Keratinocyte (primary cell): ENCODE results near the gene ATP6V0E1. TPM values are rescaled to one million over a fixed set of nuclear protein-coding genes. Genes with fewer than 3 reads are reported as not detected.

Experiments
- DNase-seq: peaks from one replicate; pipeline ENCODE4 v3.0.0-alpha.2; 2011; ENCODE audit warnings: low read depth, missing footprints, low spot score
- FAIRE-seq: peaks from 2 replicates; lab custom pipeline; 2011; peaks lifted over from hg19 to GRCh38; lab: Jason Lieb, UNC
- H2AFZ ChIP-seq: 2 replicates; pipeline ENCODE4 v1.6.0; 2012; ENCODE audit warnings: low read length, control low read depth, inconsistent platforms; ENCODE audit not compliant: control insufficient read depth
- H3K27ac ChIP-seq: 2 replicates; pipeline ENCODE4 v1.5.1; 2011; ENCODE audit warnings: low read length; ENCODE audit not compliant: control insufficient read depth, insufficient read depth
- H3K27me3 ChIP-seq: 3 replicates; pipeline ENCODE4 v1.6.0; 2011; ENCODE audit warnings: low read length; ENCODE audit not compliant: control insufficient read depth, insufficient read depth; ENCODE audit errors: extremely low read depth
- H3K36me3 ChIP-seq, 2 experiments: 2 replicates in 1 of 2; 3 replicates in 1 of 2; pipeline ENCODE4 v1.5.1; 2011; ENCODE audit warnings: low read length in 2 of 2, mild to moderate bottlenecking in 1 of 2; ENCODE audit not compliant: control insufficient read depth in 2 of 2, insufficient read depth in 2 of 2; ENCODE audit errors: extremely low read depth in 1 of 2
- H3K4me1 ChIP-seq: 3 replicates; pipeline ENCODE4 v1.5.1; 2011; ENCODE audit warnings: low read length; ENCODE audit not compliant: control insufficient read depth, insufficient read depth; ENCODE audit errors: extremely low read depth
- H3K4me2 ChIP-seq: 3 replicates; pipeline ENCODE4 v1.6.0; 2011; ENCODE audit warnings: low read depth, low read length; ENCODE audit not compliant: control insufficient read depth, insufficient read depth; ENCODE audit errors: extremely low read depth
- H3K4me3 ChIP-seq, 3 experiments: fragments of 200-600 bp in 1 of 3; sonication (generic) in 1 of 3; 2 replicates in 2 of 3; 3 replicates in 1 of 3; pipeline ENCODE4 v1.5.1; 2011 to 2016; ENCODE audit warnings: low read length in 3 of 3, mild to moderate bottlenecking in 3 of 3, control low read depth in 2 of 3, inconsistent platforms in 1 of 3, low read depth in 1 of 3, mixed read lengths in 1 of 3, mixed run types in 1 of 3, moderate library complexity in 1 of 3; ENCODE audit not compliant: control insufficient read depth in 2 of 3, insufficient read depth in 2 of 3; ENCODE audit errors: extremely low read depth in 1 of 3
- H3K79me2 ChIP-seq: 2 replicates; pipeline ENCODE4 v1.6.0; 2012; ENCODE audit warnings: low read length; ENCODE audit not compliant: control insufficient read depth, insufficient read depth
- H3K9ac ChIP-seq: 3 replicates; pipeline ENCODE4 v1.6.0; 2011; ENCODE audit warnings: low read length; ENCODE audit not compliant: control insufficient read depth, insufficient read depth; ENCODE audit errors: extremely low read depth
- H3K9me1 ChIP-seq: 3 replicates; pipeline ENCODE4 v1.6.0; 2011; ENCODE audit warnings: low read length; ENCODE audit not compliant: control insufficient read depth, insufficient read depth; ENCODE audit errors: extremely low read depth
- H3K9me3 ChIP-seq: 2 replicates; pipeline ENCODE4 v1.5.1; 2012; ENCODE audit warnings: low read depth, low read length; ENCODE audit not compliant: control insufficient read depth
- H4K20me1 ChIP-seq: 3 replicates; pipeline ENCODE4 v1.6.0; 2011; ENCODE audit warnings: low read length; ENCODE audit not compliant: control insufficient read depth, insufficient read depth; ENCODE audit errors: extremely low read depth
- EZH2 ChIP-seq: IDR thresholded peaks from one replicate; pipeline ENCODE4 v1.6.1; 2012; ENCODE audit warnings: inconsistent platforms, mild to moderate bottlenecking, low read length, moderate library complexity
- dilution Hi-C: fragments of 300-500 bp; cut with MboI; formaldehyde crosslinking; loops from one replicate; pipeline ENCODE4 v1.7.0; 2020; ENCODE audit warnings: low sequenced_read_pairs; ENCODE audit not compliant: extremely low pct_ligation_motif_present
- polyA plus RNA-seq, 5 experiments: library from polyadenylated mRNA; depleted of rRNA in 3 of 5; stranded (reverse) in 3 of 5; stranded (forward) in 1 of 5; unstranded in 1 of 5; fragments of >200 nt; gene quantifications; 1 replicate in 1 of 5; 2 replicates in 3 of 5; 3 replicates in 1 of 5; pipeline versions ENCODE4 v1.2.1 to v1.2.3, GENCODE V29; 2011 to 2012; ENCODE audit warnings: missing spikeins in 2 of 5, low read depth in 1 of 5, low replicate concordance in 1 of 5
- TF ChIP-seq, protein P1 (sequence below), 3 experiments: IDR thresholded peaks in 1 of 3; conservative IDR thresholded peaks in 1 of 3; optimal IDR thresholded peaks in 1 of 3; 2 replicates in 2 of 3; 3 replicates in 1 of 3; pipeline versions ENCODE3 to v1.5.1; 2011; ENCODE audit warnings: low read length in 3 of 3, mild to moderate bottlenecking in 3 of 3, moderate library complexity in 2 of 3, control low read depth in 1 of 3, inconsistent platforms in 1 of 3; ENCODE audit not compliant: insufficient read depth in 2 of 3; ENCODE audit errors: extremely low read depth in 1 of 3

Gene ATP6V0E1
- polyA plus RNA-seq, 1 donor (not counting 4 experiments of a cell fraction or from before 2014, with no cell fraction given) = 533 TPM

DNA sequence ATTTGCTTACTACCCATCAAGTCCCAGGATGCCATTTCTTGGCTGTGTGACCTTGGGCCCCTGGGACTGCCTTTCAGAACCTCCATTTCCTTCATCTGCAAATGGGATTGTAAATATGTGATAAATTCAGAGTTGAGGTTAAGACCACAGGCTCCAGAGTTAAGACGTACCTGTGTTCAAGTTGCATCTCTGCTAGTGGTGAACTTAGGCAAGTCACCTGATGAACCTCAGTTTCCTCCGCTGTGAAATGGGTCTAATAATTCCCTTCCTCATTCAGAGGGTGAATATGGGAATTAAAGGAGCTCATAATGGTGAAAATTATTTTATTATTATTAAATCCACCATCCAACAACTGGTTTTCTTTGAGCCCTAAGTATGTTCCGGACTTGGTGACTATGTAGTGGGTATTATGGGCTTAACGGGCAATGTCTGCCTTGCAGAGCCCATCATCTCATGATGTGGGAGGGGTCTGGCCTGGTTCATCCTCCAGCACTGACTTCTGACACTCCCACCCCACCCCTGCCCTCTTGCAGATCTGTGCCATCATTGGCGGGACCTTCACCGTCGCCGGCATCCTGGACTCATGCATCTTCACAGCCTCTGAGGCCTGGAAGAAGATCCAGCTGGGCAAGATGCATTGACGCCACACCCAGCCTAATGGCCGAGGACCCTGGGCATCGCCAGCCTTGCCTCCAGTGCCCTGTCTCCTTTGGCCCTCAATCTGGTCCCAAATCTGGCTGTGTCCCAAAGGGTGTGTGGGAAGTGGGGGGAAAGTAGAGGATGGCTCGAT is 33.2 kb upstream of the ATP6V0E1 start:
- no peak overlapping the region for H2AFZ ChIP-seq
- H4K20me1 ChIP-seq = no peaks in the 10 kb centered on the region
- H3K79me2 ChIP-seq = no peaks in the 10 kb centered on the region
- H3K4me1 ChIP-seq = peaks cover 32% of the 10 kb centered on the region
- no peak overlapping the region for H3K4me2 ChIP-seq
- peaks cover 0 to 4% of the 10 kb centered on the region in 2 experiments for H3K36me3 ChIP-seq
- dilution Hi-C loops = no loop called here
- FAIRE-seq (no peak), DNase-seq (no peak)
- H3K27ac ChIP-seq = no peak overlapping the region
- TF ChIP-seq, protein P1, sequence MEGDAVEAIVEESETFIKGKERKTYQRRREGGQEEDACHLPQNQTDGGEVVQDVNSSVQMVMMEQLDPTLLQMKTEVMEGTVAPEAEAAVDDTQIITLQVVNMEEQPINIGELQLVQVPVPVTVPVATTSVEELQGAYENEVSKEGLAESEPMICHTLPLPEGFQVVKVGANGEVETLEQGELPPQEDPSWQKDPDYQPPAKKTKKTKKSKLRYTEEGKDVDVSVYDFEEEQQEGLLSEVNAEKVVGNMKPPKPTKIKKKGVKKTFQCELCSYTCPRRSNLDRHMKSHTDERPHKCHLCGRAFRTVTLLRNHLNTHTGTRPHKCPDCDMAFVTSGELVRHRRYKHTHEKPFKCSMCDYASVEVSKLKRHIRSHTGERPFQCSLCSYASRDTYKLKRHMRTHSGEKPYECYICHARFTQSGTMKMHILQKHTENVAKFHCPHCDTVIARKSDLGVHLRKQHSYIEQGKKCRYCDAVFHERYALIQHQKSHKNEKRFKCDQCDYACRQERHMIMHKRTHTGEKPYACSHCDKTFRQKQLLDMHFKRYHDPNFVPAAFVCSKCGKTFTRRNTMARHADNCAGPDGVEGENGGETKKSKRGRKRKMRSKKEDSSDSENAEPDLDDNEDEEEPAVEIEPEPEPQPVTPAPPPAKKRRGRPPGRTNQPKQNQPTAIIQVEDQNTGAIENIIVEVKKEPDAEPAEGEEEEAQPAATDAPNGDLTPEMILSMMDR (optimal IDR thresholded peaks at IDR 0.05 in 1 of 3, IDR thresholded peaks at IDR 0.05 in 1 of 3, conservative IDR thresholded peaks at IDR 0.05 in 1 of 3; ENCODE audit: extremely low read depth in 1 of 3, insufficient read depth in 2 of 3, low read length in 3 of 3) = no peak
- TF ChIP-seq EZH2 = no peak
- H3K27me3 ChIP-seq = no peaks in the 10 kb centered on the region
- no peaks in the 10 kb centered on the region for H3K9me3 ChIP-seq
- no peaks in the 10 kb centered on the region for H3K9me1 ChIP-seq
- no peak overlapping the region for H3K4me3 ChIP-seq
- no peak overlapping the region for H3K9ac ChIP-seq

DNA sequence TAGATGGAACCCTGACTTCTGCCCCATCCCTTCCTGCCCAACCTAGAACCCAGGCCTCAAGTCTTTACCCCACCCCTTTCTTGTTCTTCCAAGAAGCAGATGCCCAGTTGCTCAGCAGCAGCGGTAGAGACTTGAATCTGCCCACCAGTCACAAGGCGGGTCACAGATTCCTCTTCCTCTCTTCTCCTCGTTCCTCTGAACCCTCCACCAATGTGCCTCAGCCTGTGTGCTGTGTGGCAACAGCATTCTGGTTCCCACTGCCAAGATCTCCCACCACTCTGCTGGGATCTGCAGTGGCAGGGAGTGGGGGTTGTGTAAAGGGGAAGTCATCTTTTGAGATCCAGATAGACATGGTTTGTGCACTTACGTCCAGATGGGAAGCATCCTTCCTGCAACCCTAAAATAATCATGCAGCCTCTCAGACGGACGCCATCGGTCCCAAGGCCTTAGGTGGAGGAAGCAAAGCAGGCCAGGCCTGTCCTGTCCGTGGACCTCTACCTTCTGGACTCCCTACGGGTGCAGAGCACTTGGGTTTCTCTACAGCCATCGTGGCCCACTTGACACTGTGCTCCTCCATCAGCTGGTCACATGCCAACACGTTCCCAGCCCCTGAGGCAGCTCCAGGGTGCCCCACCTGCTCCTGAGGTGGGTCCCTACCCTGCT is 32.1 kb upstream of the ATP6V0E1 start:
- Histone ChIP-seq H3K27ac (no peak overlapping the region), H3K79me2 (no peaks in the 10 kb centered on the region), H3K4me1 (peaks cover 41% of the 10 kb centered on the region), H4K20me1 (no peaks in the 10 kb centered on the region), H2AFZ (no peak overlapping the region), H3K9me3 (no peaks in the 10 kb centered on the region), H3K4me3 (no peak overlapping the region), H3K36me3 (peaks cover 0 to 4% of the 10 kb centered on the region in 2 experiments), H3K9me1 (no peaks in the 10 kb centered on the region), H3K4me2 (no peak overlapping the region), H3K27me3 (no peaks in the 10 kb centered on the region), H3K9ac (no peak overlapping the region)
- TF ChIP-seq EZH2 = no peak
- TF ChIP-seq, protein P1 (optimal IDR thresholded peaks at IDR 0.05 in 1 of 3, IDR thresholded peaks at IDR 0.05 in 1 of 3, conservative IDR thresholded peaks at IDR 0.05 in 1 of 3; ENCODE audit: extremely low read depth in 1 of 3, insufficient read depth in 2 of 3, low read length in 3 of 3) = no peak
- DNase-seq (no peak), FAIRE-seq (no peak)
- dilution Hi-C loops = no loop called here
